ENCODE results near the gene PGF. TPM values are rescaled to one million over a fixed set of nuclear protein-coding genes. Genes with fewer than 3 reads are reported as not detected.

The PGF gene
- total RNA-seq, 4 donors from 2014 or later: 9.7 to 10.5 (median 10.1) TPM; not detected in 1

DNA sequence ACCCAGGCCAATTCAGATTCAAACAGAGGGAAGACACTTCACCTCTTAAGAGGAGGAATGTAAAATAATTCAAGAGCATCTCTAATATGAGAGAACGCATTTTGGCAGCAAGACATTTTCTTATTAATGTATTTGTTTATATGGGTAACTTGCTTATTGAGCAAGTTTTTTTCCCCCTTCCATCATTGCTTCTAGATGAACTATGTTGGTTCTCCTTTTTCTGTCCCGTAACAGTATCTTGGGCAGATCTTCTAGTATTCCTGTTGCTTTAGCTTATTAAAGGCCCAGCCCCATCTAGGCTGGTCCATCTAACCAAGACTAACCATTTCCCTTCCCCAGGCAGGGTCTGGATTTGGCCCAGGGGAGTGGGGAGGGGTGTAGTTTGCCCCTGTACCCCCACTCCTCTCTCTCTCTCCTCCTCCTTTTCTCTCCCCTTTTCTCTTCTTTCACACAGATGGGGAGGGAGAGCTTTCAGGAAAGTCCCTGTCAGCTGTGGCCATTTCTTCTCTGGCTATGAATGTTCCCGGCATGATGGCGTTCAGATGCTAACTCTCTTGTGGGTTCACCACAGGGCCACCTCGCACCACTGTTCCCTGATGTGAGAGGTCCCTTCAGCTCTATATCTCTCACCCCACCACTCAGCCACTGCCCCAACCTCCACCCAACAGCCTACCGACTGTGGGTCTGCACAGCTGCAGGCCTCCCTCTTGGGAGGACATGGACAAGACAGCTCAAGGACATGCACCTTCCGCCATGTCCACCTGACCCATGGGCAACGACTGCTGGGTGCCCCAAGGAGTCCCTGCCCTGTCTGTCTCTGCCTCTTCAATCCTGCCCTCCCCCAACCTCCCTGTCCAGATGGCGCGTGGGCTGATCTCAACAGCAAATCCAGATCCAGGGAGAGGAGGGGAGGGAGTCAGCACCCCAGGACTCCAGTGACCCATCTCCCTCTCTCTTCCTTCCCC is 16.6 kb downstream of the PGF start:
- Histone ChIP-seq H3K9me3 (no peaks in the 10 kb centered on the region), H3K4me1 (peaks cover 5 to 43% (median 18%) of the 10 kb centered on the region in 4 donors), H3K36me3 (no peaks in the 10 kb centered on the region), H3K27me3 (no peaks in the 10 kb centered on the region), H3K27ac (peak overlapping the region; percentile 72 to 84 (median 80)), H3K4me3 (no peak overlapping the region)
- in situ Hi-C loops (cut with MboI; ENCODE audit: low pct_ligation_motif_present in 1 of 4, low pct_unique_long_range_greater_than_20kb in 1 of 4, low sequenced_read_pairs in 3 of 4) (loop anchor here in 2 of 4 donors (10.0 to 25.0 kb wide), 2 partner anchors 148 to 156 kb away; no protein-coding TSS in a partner anchor), intact Hi-C loops (cut with DNase I; ENCODE audit: low total_unique reads) (no loop called here)
- 95 to 100% methylated on average over 2 to 10 of the region's 10 CpGs for WGBS, 2 donors (ENCODE audit: low coverage in 1 of 2)
- no peak for DNase-seq
- TF ChIP-seq, protein P1, sequence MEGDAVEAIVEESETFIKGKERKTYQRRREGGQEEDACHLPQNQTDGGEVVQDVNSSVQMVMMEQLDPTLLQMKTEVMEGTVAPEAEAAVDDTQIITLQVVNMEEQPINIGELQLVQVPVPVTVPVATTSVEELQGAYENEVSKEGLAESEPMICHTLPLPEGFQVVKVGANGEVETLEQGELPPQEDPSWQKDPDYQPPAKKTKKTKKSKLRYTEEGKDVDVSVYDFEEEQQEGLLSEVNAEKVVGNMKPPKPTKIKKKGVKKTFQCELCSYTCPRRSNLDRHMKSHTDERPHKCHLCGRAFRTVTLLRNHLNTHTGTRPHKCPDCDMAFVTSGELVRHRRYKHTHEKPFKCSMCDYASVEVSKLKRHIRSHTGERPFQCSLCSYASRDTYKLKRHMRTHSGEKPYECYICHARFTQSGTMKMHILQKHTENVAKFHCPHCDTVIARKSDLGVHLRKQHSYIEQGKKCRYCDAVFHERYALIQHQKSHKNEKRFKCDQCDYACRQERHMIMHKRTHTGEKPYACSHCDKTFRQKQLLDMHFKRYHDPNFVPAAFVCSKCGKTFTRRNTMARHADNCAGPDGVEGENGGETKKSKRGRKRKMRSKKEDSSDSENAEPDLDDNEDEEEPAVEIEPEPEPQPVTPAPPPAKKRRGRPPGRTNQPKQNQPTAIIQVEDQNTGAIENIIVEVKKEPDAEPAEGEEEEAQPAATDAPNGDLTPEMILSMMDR (IDR thresholded peaks at IDR 0.05): no peak

DNA sequence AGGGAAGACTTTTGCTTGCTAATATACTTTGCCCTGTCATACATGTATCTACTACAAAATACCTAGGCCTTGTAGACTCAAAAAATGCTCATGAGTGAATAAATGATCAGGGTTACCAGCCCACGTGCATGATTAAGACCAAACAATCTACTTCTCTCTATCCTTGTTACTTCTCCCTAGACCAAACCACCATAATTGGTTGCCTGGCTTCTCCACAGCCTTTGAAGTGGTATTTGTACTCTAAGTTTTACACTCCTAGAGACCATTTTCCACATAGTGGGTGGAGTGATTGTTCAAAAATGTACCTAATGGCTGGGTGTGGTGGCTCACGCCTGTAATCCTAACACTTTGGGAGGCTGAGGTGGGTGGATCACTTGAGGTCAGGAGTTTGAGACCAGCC is 18.2 kb downstream of the PGF start:
- in situ Hi-C loops (cut with MboI; ENCODE audit: low pct_ligation_motif_present in 1 of 4, low pct_unique_long_range_greater_than_20kb in 1 of 4, low sequenced_read_pairs in 3 of 4) (loop anchor here in 2 of 4 donors (10.0 to 25.0 kb wide), 2 partner anchors 150 to 158 kb away; no protein-coding TSS in a partner anchor), intact Hi-C loops (cut with DNase I; ENCODE audit: low total_unique reads) (no loop called here)
- H3K4me3 ChIP-seq: no peak overlapping the region
- H3K4me1 ChIP-seq: peaks cover 4 to 39% (median 14%) of the 10 kb centered on the region in 4 donors
- no peak overlapping the region for H3K27ac ChIP-seq
- DNase-seq: no peak
- H3K36me3 ChIP-seq: no peaks in the 10 kb centered on the region
- H3K27me3 ChIP-seq: no peaks in the 10 kb centered on the region
- WGBS, 2 donors (ENCODE audit: low coverage in 1 of 2): 42 to 83% methylated on average over 1 to 2 of the region's 2 CpGs
- no peaks in the 10 kb centered on the region for H3K9me3 ChIP-seq
- TF ChIP-seq POLR2AphosphoS5 (IDR thresholded peaks at IDR 0.05) (no peak), EP300 (IDR thresholded peaks at IDR 0.05; ENCODE audit: low read depth) (no peak), POLR2A (IDR thresholded peaks at IDR 0.05) (no peak)
- TF ChIP-seq, protein P1 (IDR thresholded peaks at IDR 0.05): no peak

DNA sequence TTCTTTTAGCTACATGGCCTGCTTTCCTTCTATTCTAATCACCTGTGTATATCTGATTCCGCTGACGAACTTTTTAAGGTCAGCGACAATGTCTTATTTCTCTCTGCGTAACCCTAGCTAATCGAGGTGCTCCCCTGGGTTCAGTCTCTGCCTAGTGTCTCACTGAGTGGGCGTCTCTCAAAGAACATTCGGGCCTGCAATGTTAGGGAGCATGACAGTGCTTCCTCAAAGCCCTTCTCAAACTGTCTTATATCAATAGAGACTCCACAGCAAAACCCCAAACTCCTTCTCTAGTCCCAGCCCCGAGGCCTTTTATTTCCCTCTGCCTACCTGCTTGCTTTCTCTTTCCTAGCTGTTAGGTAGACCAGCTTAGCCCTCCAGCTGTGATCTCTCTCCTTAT is 18.7 kb downstream of the PGF start:
- H3K4me3 ChIP-seq: no peak overlapping the region
- in situ Hi-C loops (cut with MboI; ENCODE audit: low pct_ligation_motif_present in 1 of 4, low pct_unique_long_range_greater_than_20kb in 1 of 4, low sequenced_read_pairs in 3 of 4) (loop anchor here in 2 of 4 donors (10.0 to 25.0 kb wide), 2 partner anchors 151 to 158 kb away; no protein-coding TSS in a partner anchor), intact Hi-C loops (cut with DNase I; ENCODE audit: low total_unique reads) (no loop called here)
- peaks cover 0 to 35% (median 10%) of the 10 kb centered on the region in 4 donors for H3K4me1 ChIP-seq
- H3K9me3 ChIP-seq: no peaks in the 10 kb centered on the region
- H3K36me3 ChIP-seq: no peaks in the 10 kb centered on the region
- H3K27me3 ChIP-seq: no peaks in the 10 kb centered on the region
- H3K27ac ChIP-seq: no peak overlapping the region
- no peak for TF ChIP-seq POLR2A (IDR thresholded peaks at IDR 0.05)
- no peak for TF ChIP-seq POLR2AphosphoS5 (IDR thresholded peaks at IDR 0.05)
- TF ChIP-seq, protein P1 (IDR thresholded peaks at IDR 0.05): no peak
- TF ChIP-seq EP300 (IDR thresholded peaks at IDR 0.05; ENCODE audit: low read depth): no peak
- 88 to 90% methylated on average over 8 of the region's 8 CpGs for WGBS, 2 donors (ENCODE audit: low coverage in 1 of 2)
- DNase-seq: no peak

DNA sequence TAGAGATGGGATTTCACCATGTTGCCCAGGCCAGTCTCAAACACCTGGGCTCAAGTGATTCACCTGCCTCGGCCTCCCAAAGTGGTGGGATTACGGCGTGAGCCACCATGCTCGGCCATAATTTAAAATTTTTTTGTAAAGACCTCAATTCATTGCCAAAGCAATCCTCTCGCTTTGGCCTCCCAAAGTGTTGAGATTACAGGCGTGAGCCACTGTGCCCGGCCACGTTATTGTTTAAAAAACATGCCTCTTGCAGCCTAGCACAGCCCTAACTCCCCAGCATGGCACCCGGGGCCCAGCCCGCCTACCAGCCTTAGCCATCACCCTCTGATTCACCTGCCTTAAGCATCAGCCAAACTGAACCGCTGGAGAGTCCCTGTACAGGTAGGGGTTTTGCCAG is 19.2 kb downstream of the PGF start:
- in situ Hi-C loops (cut with MboI; ENCODE audit: low pct_ligation_motif_present in 1 of 4, low pct_unique_long_range_greater_than_20kb in 1 of 4, low sequenced_read_pairs in 3 of 4): loop anchor here in 2 of 4 donors (10.0 to 25.0 kb wide), 2 partner anchors 151 to 159 kb away; no protein-coding TSS in a partner anchor
- WGBS, 2 donors (ENCODE audit: low coverage in 1 of 2): 95 to 97% methylated on average over 9 to 11 of the region's 11 CpGs

More for the DNA sequence above, 19.2 kb downstream of the PGF start:
- H3K27ac ChIP-seq: no peak overlapping the region
- TF ChIP-seq, protein P1 (IDR thresholded peaks at IDR 0.05): no peak
- TF ChIP-seq EP300 (IDR thresholded peaks at IDR 0.05; ENCODE audit: low read depth) (no peak), POLR2A (IDR thresholded peaks at IDR 0.05) (no peak), POLR2AphosphoS5 (IDR thresholded peaks at IDR 0.05) (no peak)
- peaks cover 0 to 29% (median 6%) of the 10 kb centered on the region in 4 donors for H3K4me1 ChIP-seq
- H3K9me3 ChIP-seq: no peaks in the 10 kb centered on the region
- no peak overlapping the region for H3K4me3 ChIP-seq
- intact Hi-C loops (cut with DNase I; ENCODE audit: low total_unique reads): no loop called here
- H3K27me3 ChIP-seq: no peaks in the 10 kb centered on the region
- DNase-seq: no peak
- H3K36me3 ChIP-seq: no peaks in the 10 kb centered on the region

Measured in transverse colon (tissue), 4 donors.